ENCODE data around the gene KLHL6. TPM values are rescaled to one million over a fixed set of nuclear protein-coding genes. Genes with fewer than 3 reads are reported as not detected.
"Not testable (repeated sequence)": the region's sequence is repeated elsewhere in the genome, so short reads cannot be mapped to it uniquely, and the experiment has no call there.

The KLHL6 gene
- total and polyA plus RNA-seq, 8 donors, result 0.58 to 5.7 (median 1.5) TPM

DNA sequence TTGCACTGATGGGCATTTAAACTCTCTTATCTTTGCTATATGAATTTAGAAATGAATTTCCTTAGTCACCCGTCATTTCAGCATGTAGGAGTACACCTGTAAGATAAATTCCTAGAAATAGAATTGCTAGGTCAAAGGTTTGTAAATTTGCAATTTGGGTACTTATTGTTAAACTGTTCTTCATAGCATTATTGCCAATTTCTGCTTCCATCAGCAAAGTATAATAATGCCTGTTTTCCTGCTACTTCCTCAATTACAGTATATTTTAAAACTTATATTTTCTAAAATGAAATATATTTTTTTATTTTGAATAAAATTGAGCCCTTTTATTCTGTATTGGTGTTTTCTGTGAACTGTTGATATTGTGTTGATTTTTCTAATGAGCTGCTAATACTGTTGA is 110.8 kb downstream of the KLHL6 start:
- DNase-seq, result no peak
- H3K27ac ChIP-seq, result no peak overlapping the region
- peaks cover 0 to 20% (median 6%) of the 10 kb centered on the region in 4 donors for H3K9me3 ChIP-seq
- intact Hi-C loops (cut with DNase I; ENCODE audit: low total_unique reads), result no loop called here
- peaks cover 7 to 20% (median 13%) of the 10 kb centered on the region in 4 donors for H3K4me1 ChIP-seq
- no peak for TF ChIP-seq CTCF (IDR thresholded peaks at IDR 0.05)
- WGBS, 5 donors, result 82 to 96% (median 91%) methylated on average over 1 of the region's 1 CpG
- H3K36me3 ChIP-seq, result no peaks in the 10 kb centered on the region
- H3K4me3 ChIP-seq, result no peak overlapping the region
- no peaks in the 10 kb centered on the region for H3K27me3 ChIP-seq

- Histone ChIP-seq H3K27me3 (no peaks in the 10 kb centered on the region), H3K4me1 (peaks cover 0 to 9% (median 9%) of the 10 kb centered on the region in 4 donors), H3K36me3 (no peaks in the 10 kb centered on the region), H3K27ac (no peak overlapping the region), H3K4me3 (no peak overlapping the region), H3K9me3 (peaks cover 0 to 20% (median 6%) of the 10 kb centered on the region in 4 donors)
- no peak for DNase-seq
- TF ChIP-seq CTCF (IDR thresholded peaks at IDR 0.05) (no peak), POLR2A (IDR thresholded peaks at IDR 0.05) (no peak), EP300 (IDR thresholded peaks at IDR 0.05) (no peak), POLR2AphosphoS5 (IDR thresholded peaks at IDR 0.05) (no peak)
- 72 to 87% (median 83%) methylated on average over 10 of the region's 10 CpGs for WGBS, 5 donors
- intact Hi-C loops (cut with DNase I; ENCODE audit: low total_unique reads), result no loop called here
Measured at GRCh38 chr3:183443395-183444385, 111.8 kb downstream of the KLHL6 start.

DNA sequence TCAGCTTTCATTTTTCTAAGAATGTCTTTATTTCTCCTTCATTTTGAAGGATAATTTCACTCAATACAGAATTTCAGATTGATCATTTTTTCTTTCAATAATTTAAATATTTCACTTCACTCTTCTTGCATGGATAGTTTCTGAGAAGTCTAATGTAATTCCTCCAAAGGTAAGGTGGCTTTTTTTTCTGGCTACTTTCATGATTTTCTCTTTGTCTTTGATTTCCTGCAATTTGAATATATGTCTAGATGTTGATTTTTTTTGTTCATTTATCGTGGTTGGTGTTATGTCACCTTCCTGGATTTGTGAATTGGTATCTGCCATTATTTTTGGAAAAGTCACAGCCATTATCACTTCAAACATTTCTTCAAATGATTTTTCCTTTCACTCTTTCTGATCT is 112.5 kb downstream of the KLHL6 start:
- WGBS, 5 donors, result 63 to 92% (median 84%) methylated on average over 1 of the region's 1 CpG

GRCh38 chr3:183440521-183440920 is 115.0 kb downstream of the KLHL6 start:
- intact Hi-C loops (cut with DNase I; ENCODE audit: low total_unique reads), result not testable (repeated sequence)

More for the DNA sequence above, 112.5 kb downstream of the KLHL6 start:
- H3K4me3 ChIP-seq, result no peak overlapping the region
- H3K4me1 ChIP-seq, result peaks cover 0 to 2% (median 2%) of the 10 kb centered on the region in 4 donors
- intact Hi-C loops (cut with DNase I; ENCODE audit: low total_unique reads), result no loop called here
- TF ChIP-seq CTCF (IDR thresholded peaks at IDR 0.05) (no peak), EP300 (IDR thresholded peaks at IDR 0.05) (no peak), POLR2A (IDR thresholded peaks at IDR 0.05) (no peak), POLR2AphosphoS5 (IDR thresholded peaks at IDR 0.05) (no peak)
- no peaks in the 10 kb centered on the region for H3K36me3 ChIP-seq
- DNase-seq, result no peak
- no peak overlapping the region for H3K27ac ChIP-seq
- H3K27me3 ChIP-seq, result no peaks in the 10 kb centered on the region
- peaks cover 0 to 20% (median 6%) of the 10 kb centered on the region in 4 donors for H3K9me3 ChIP-seq

GRCh38 chr3:183439515-183439914 is 116.0 kb downstream of the KLHL6 start:
- intact Hi-C loops (cut with DNase I; ENCODE audit: low total_unique reads), result no loop called here
- Histone ChIP-seq H3K27ac (no peak overlapping the region), H3K4me1 (no peaks in the 10 kb centered on the region), H3K4me3 (no peak overlapping the region), H3K27me3 (no peaks in the 10 kb centered on the region), H3K9me3 (peaks cover 0 to 18% (median 6%) of the 10 kb centered on the region in 4 donors), H3K36me3 (no peaks in the 10 kb centered on the region)
- DNase-seq, result no peak
- TF ChIP-seq CTCF (IDR thresholded peaks at IDR 0.05), result no peak
- TF ChIP-seq POLR2AphosphoS5 (IDR thresholded peaks at IDR 0.05), result no peak
- TF ChIP-seq POLR2A (IDR thresholded peaks at IDR 0.05), result no peak
- no peak for TF ChIP-seq EP300 (IDR thresholded peaks at IDR 0.05)
- WGBS, 5 donors, result 78 to 87% (median 80%) methylated on average over 3 of the region's 3 CpGs

More at GRCh38 chr3:183440521-183440920, 115.0 kb downstream of the KLHL6 start:
- not testable (repeated sequence) for H3K27me3 ChIP-seq, H3K4me1 ChIP-seq, H3K36me3 ChIP-seq, H3K4me3 ChIP-seq, DNase-seq, H3K27ac ChIP-seq
- H3K9me3 ChIP-seq, result peaks cover 0 to 20% (median 6%) of the 10 kb centered on the region in 4 donors
- WGBS, 5 donors, result 87 to 97% (median 92%) methylated on average over 3 of the region's 3 CpGs

Data from stomach (tissue), 9 donors.